Measurements from ENCODE around the gene GSTA1. TPM values are rescaled to one million over a fixed set of nuclear protein-coding genes. Genes with fewer than 3 reads are reported as not detected.
"Not testable (repeated sequence)": the region's sequence is repeated elsewhere in the genome, so short reads cannot be mapped to it uniquely, and the experiment has no call there.

Gene GSTA1
- total and polyA plus RNA-seq, 2 donors (not counting 1 experiment from before 2014, with no cell fraction given), result not detected

GRCh38 chr6:52787917-52788316, 15.7 kb downstream of the GSTA1 start:
- Histone ChIP-seq H3K36me3 (ENCODE audit: control insufficient read depth, insufficient read depth, low read length) (no peaks in the 10 kb centered on the region), H3K27me3 (ENCODE audit: control insufficient read depth, insufficient read depth, low read length) (no peaks in the 10 kb centered on the region), H2AFZ (ENCODE audit: low read length) (no peak overlapping the region), H3K79me2 (ENCODE audit: control insufficient read depth, insufficient read depth, low read length) (no peaks in the 10 kb centered on the region), H4K20me1 (ENCODE audit: control insufficient read depth, extremely low read depth, insufficient read depth, low read length) (no peaks in the 10 kb centered on the region), H3K4me2 (ENCODE audit: extremely low read depth, insufficient read depth, low read length) (no peak overlapping the region), H3K4me3 (replicated peaks in 1 of 4; ENCODE audit: control extremely low read depth in 1 of 4, insufficient read depth in 1 of 4, low read depth in 3 of 4, low read length in 4 of 4) (no peak overlapping the region), H3K9ac (ENCODE audit: insufficient read depth, low read length) (no peak overlapping the region), H3K27ac (ENCODE audit: insufficient read depth, low read length) (no peak overlapping the region), H3K9me3 (ENCODE audit: control insufficient read depth, insufficient read depth, low read depth, low read length) (no peaks in the 10 kb centered on the region), H3K4me1 (ENCODE audit: control insufficient read depth, extremely low read depth, insufficient read depth, low read length) (no peaks in the 10 kb centered on the region)
- TF ChIP-seq CTCF (conservative IDR thresholded peaks at IDR 0.05 in 1 of 2, IDR thresholded peaks at IDR 0.05 in 1 of 2; ENCODE audit: low read depth in 1 of 2, low read length in 2 of 2), result no peak
- TF ChIP-seq EZH2 (IDR thresholded peaks at IDR 0.05; ENCODE audit: low read length, missing control alignments), result no peak
- DNase-seq (ENCODE audit: low read depth in 2 of 2), result no peak

GRCh38 chr6:52786249-52786956, 17.2 kb downstream of the GSTA1 start:
- DNase-seq (ENCODE audit: low read depth in 2 of 2), result no peak
- no peaks in the 10 kb centered on the region for H4K20me1 ChIP-seq (ENCODE audit: control insufficient read depth, extremely low read depth, insufficient read depth, low read length)
- no peak overlapping the region for H3K9ac ChIP-seq (ENCODE audit: insufficient read depth, low read length)
- TF ChIP-seq CTCF (conservative IDR thresholded peaks at IDR 0.05 in 1 of 2, IDR thresholded peaks at IDR 0.05 in 1 of 2; ENCODE audit: low read depth in 1 of 2, low read length in 2 of 2) (no peak), EZH2 (IDR thresholded peaks at IDR 0.05; ENCODE audit: low read length, missing control alignments) (no peak)
- H3K4me3 ChIP-seq (replicated peaks in 1 of 4; ENCODE audit: control extremely low read depth in 1 of 4, insufficient read depth in 1 of 4, low read depth in 3 of 4, low read length in 4 of 4), result no peak overlapping the region
- H2AFZ ChIP-seq (ENCODE audit: low read length), result no peak overlapping the region
- no peaks in the 10 kb centered on the region for H3K4me1 ChIP-seq (ENCODE audit: control insufficient read depth, extremely low read depth, insufficient read depth, low read length)
- H3K9me3 ChIP-seq (ENCODE audit: control insufficient read depth, insufficient read depth, low read depth, low read length), result no peaks in the 10 kb centered on the region
- H3K4me2 ChIP-seq (ENCODE audit: extremely low read depth, insufficient read depth, low read length), result no peak overlapping the region
- no peak overlapping the region for H3K27ac ChIP-seq (ENCODE audit: insufficient read depth, low read length)
- H3K36me3 ChIP-seq (ENCODE audit: control insufficient read depth, insufficient read depth, low read length), result no peaks in the 10 kb centered on the region
- H3K27me3 ChIP-seq (ENCODE audit: control insufficient read depth, insufficient read depth, low read length), result no peaks in the 10 kb centered on the region
- no peaks in the 10 kb centered on the region for H3K79me2 ChIP-seq (ENCODE audit: control insufficient read depth, insufficient read depth, low read length)

DNA sequence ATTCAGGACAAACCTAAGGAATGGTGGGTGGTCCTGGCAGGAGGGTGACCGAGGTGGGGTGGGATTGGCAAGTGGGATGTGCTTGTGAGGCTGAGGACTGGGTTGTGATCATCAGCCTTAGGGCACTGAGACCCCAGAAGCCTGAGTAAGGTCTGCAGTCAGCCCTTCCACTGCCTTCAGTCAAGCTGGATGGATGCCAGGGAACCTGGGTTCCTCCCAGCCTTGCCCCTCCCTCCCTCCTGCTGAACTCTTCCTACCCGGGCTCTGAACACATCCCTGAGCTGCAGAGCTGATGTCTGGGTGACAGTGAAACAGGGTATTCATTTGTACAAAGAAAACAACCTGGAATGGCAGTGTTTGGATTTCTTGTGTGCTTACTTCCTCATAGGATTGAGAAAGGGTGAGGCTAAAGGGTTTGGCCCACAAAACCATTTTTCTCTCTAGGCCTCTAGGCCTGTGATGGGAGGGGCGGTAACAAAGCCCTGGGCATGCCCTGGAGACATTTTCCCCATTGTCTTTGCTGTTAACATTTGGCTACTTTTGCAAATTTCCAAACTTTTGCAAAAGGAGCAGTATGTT, 20.8 kb downstream of the GSTA1 start:
- H3K36me3 ChIP-seq (ENCODE audit: control insufficient read depth, insufficient read depth, low read length); H3K4me3 ChIP-seq (replicated peaks in 1 of 4; ENCODE audit: control extremely low read depth in 1 of 4, insufficient read depth in 1 of 4, low read depth in 3 of 4, low read length in 4 of 4); H3K79me2 ChIP-seq (ENCODE audit: control insufficient read depth, insufficient read depth, low read length); H3K27ac ChIP-seq (ENCODE audit: insufficient read depth, low read length); DNase-seq (ENCODE audit: low read depth in 2 of 2); H4K20me1 ChIP-seq (ENCODE audit: control insufficient read depth, extremely low read depth, insufficient read depth, low read length); H3K4me1 ChIP-seq (ENCODE audit: control insufficient read depth, extremely low read depth, insufficient read depth, low read length); H3K4me2 ChIP-seq (ENCODE audit: extremely low read depth, insufficient read depth, low read length); H3K9ac ChIP-seq (ENCODE audit: insufficient read depth, low read length); H2AFZ ChIP-seq (ENCODE audit: low read length); H3K27me3 ChIP-seq (ENCODE audit: control insufficient read depth, insufficient read depth, low read length); H3K9me3 ChIP-seq (ENCODE audit: control insufficient read depth, insufficient read depth, low read depth, low read length): not testable (repeated sequence)

GRCh38 chr6:52782209-52782608, 21.4 kb downstream of the GSTA1 start:
- not testable (repeated sequence) for H3K9ac ChIP-seq (ENCODE audit: insufficient read depth, low read length); H3K4me2 ChIP-seq (ENCODE audit: extremely low read depth, insufficient read depth, low read length); H3K79me2 ChIP-seq (ENCODE audit: control insufficient read depth, insufficient read depth, low read length); H2AFZ ChIP-seq (ENCODE audit: low read length); H3K27ac ChIP-seq (ENCODE audit: insufficient read depth, low read length); H3K36me3 ChIP-seq (ENCODE audit: control insufficient read depth, insufficient read depth, low read length); H3K9me3 ChIP-seq (ENCODE audit: control insufficient read depth, insufficient read depth, low read depth, low read length); H3K27me3 ChIP-seq (ENCODE audit: control insufficient read depth, insufficient read depth, low read length); DNase-seq (ENCODE audit: low read depth in 2 of 2); H3K4me1 ChIP-seq (ENCODE audit: control insufficient read depth, extremely low read depth, insufficient read depth, low read length); H3K4me3 ChIP-seq (replicated peaks in 1 of 4; ENCODE audit: control extremely low read depth in 1 of 4, insufficient read depth in 1 of 4, low read depth in 3 of 4, low read length in 4 of 4); H4K20me1 ChIP-seq (ENCODE audit: control insufficient read depth, extremely low read depth, insufficient read depth, low read length)
